H1 (cell line): ENCODE results near the gene LDAH. TPM values are rescaled to one million over a fixed set of nuclear protein-coding genes. Genes with fewer than 3 reads are reported as not detected.
A peak's percentile ranks its signal among the peaks of the same experiment; 100 is the strongest.

Source experiments
- BACH1 ChIP-seq: IDR thresholded peaks from 2 replicates; pipeline ENCODE4 v1.6.1; 2012; ENCODE audit warnings: low read length, improper control_type of control experiment
- CEBPB ChIP-seq: IDR thresholded peaks from 2 replicates; pipeline ENCODE4 v1.6.1; 2012; ENCODE audit warnings: low read depth, low read length
- CHD2 ChIP-seq: IDR thresholded peaks from 2 replicates; pipeline ENCODE4 v1.6.1; 2012; ENCODE audit warnings: low read length, improper control_type of control experiment
- CHD7 ChIP-seq: fragments of 300-600 bp; sonication (generic); IDR thresholded peaks from 2 replicates; pipeline ENCODE4 v1.7.1; 2012; ENCODE audit warnings: low read length, moderate library complexity, mild to moderate bottlenecking, inconsistent platforms; ENCODE audit not compliant: insufficient replicate concordance
- CREB1 ChIP-seq: IDR thresholded peaks from 2 replicates; pipeline ENCODE4 v1.6.1; 2012; ENCODE audit warnings: inconsistent platforms
- NANOG ChIP-seq: IDR thresholded peaks from 2 replicates; pipeline ENCODE4 v1.6.1; 2011; ENCODE audit warnings: low read length, low read depth, mild to moderate bottlenecking, inconsistent platforms; ENCODE audit not compliant: insufficient read depth, poor library complexity, severe bottlenecking
- RAD21 ChIP-seq, 2 experiments: IDR thresholded peaks in 1 of 2; conservative IDR thresholded peaks in 1 of 2; 2 replicates each; pipeline ENCODE4 v1.6.1; 2011; ENCODE audit warnings: low read depth in 2 of 2, low read length in 2 of 2, improper control_type of control experiment in 1 of 2, inconsistent platforms in 1 of 2, mild to moderate bottlenecking in 1 of 2, moderate library complexity in 1 of 2
- RFX5 ChIP-seq: IDR thresholded peaks from 2 replicates; pipeline ENCODE4 v1.6.1; 2011; ENCODE audit warnings: low read depth, low read length, improper control_type of control experiment, borderline replicate concordance
- ZNF274 ChIP-seq: IDR thresholded peaks from 2 replicates; pipeline ENCODE4 v1.7.0; 2012; ENCODE audit warnings: low read length, borderline replicate concordance; ENCODE audit errors: extremely low read depth
- polyA plus RNA-seq, 7 experiments: library from polyadenylated mRNA; depleted of rRNA in 3 of 7; stranded (reverse) in 5 of 7; unstranded in 2 of 7; fragments of >200 nt in 5 of 7; fragments of 200-250 nt in 2 of 7; gene quantifications; 1 replicate in 5 of 7; 2 replicates in 1 of 7; 4 replicates in 1 of 7; pipeline versions ENCODE4 v1.2.1 to v1.2.3, GENCODE V29; 2011 to 2013; ENCODE audit warnings: missing spikeins in 2 of 7, mixed read lengths in 2 of 7
- total RNA-seq: library from RNA; stranded (reverse); fragmentation: NEBNext Ultra II Directional; extraction: Animal tissue kit (Norgen Biotek cat#: 25700); gene quantifications from 2 replicates; pipeline ENCODE4 v1.2.1, GENCODE V29; 2021

Gene LDAH
- total and polyA plus RNA-seq, 2 of the 8 experiments (the other 6 are each of a cell fraction or from before 2014, with no cell fraction given), result 10.9 to 26.3 TPM

GRCh38 chr2:20635675-20636584, 187.0 kb downstream of the LDAH start (continued):
- TF ChIP-seq CREB1 (0 out of 2 replicates have a peak, but pooled peaks have one; percentile 20), CEBPB (no peak), RFX5 (no peak), NANOG (no peak), CHD2 (no peak; the same call in 1 of the 2 replicates), RAD21 (IDR thresholded peaks at IDR 0.05 in 1 of 2, conservative IDR thresholded peaks at IDR 0.05 in 1 of 2; ENCODE audit: low read depth in 2 of 2, low read length in 2 of 2) (peak; percentile 100), BACH1 (no peak), ZNF274 (no peak), CHD7 (no peak)
